Measurements from ENCODE around the gene FOXO1.
A peak's percentile ranks its signal among the peaks of the same experiment; 100 is the strongest.
"Not testable (repeated sequence)": the region's sequence is repeated elsewhere in the genome, so short reads cannot be mapped to it uniquely, and the experiment has no call there.

The FOXO1 gene

GRCh38 chr13:40666045-40666932 lies at the start of gene FOXO1:
TSS of gene FOXO1 (minus strand) at chr13:40666641. CDS start at chr13:40666212, 429 bp downstream.
- DNase-seq, result peak; percentile 71 to 97 (median 78)
- intact Hi-C loops (cut with DNase I), result loop anchor here (10.0 kb wide), 2 partner anchors 51 to 191 kb away; no protein-coding TSS in a partner anchor

GRCh38 chr13:40714433-40714832 lies 48.0 kb upstream of the FOXO1 start:
- not testable (repeated sequence) for DNase-seq

GRCh38 chr13:40706439-40706838 lies 40.0 kb upstream of the FOXO1 start:
- no peak for DNase-seq
- intact Hi-C loops (cut with DNase I), result no loop called here

More at GRCh38 chr13:40714433-40714832, 48.0 kb upstream of the FOXO1 start:
- intact Hi-C loops (cut with DNase I), result not testable (repeated sequence)

- intact Hi-C loops (cut with DNase I), result no loop called here
- no peak for DNase-seq
These were observed 31.3 kb upstream of the FOXO1 start for GRCh38 chr13:40697711-40698110.

GRCh38 chr13:40694426-40694825 lies 28.0 kb upstream of the FOXO1 start:
- intact Hi-C loops (cut with DNase I), result no loop called here
- DNase-seq, result no peak

GRCh38 chr13:40692946-40693345 lies 26.5 kb upstream of the FOXO1 start:
- intact Hi-C loops (cut with DNase I), result no loop called here
- DNase-seq, result no peak

GRCh38 chr13:40688781-40689180 lies 22.3 kb upstream of the FOXO1 start:
- DNase-seq, result no peak
- intact Hi-C loops (cut with DNase I), result no loop called here

GRCh38 chr13:40682449-40683240 lies 16.2 kb upstream of the FOXO1 start:
- DNase-seq, result no peak
- intact Hi-C loops (cut with DNase I), result loop anchor here (2.0 to 5.0 kb wide), 4 partner anchors 614 to 1000 kb away; no protein-coding TSS in a partner anchor

GRCh38 chr13:40681341-40682146 lies 15.1 kb upstream of the FOXO1 start:
- peak in 1 of 10 donors; percentile 22 for DNase-seq
- intact Hi-C loops (cut with DNase I), result loop anchor here (2.0 to 5.0 kb wide), 4 partner anchors 613 to 999 kb away; no protein-coding TSS in a partner anchor

GRCh38 chr13:40680659-40681323 lies 14.3 kb upstream of the FOXO1 start:
- intact Hi-C loops (cut with DNase I), result loop anchor here (5.0 kb wide), 3 partner anchors 738 to 998 kb away; no protein-coding TSS in a partner anchor
- DNase-seq, result peak in 1 of 10 donors; percentile 13

- DNase-seq, result no peak
- intact Hi-C loops (cut with DNase I), result no loop called here
These were observed 13.1 kb upstream of the FOXO1 start for GRCh38 chr13:40679480-40679985.

GRCh38 chr13:40677064-40677463 lies 10.6 kb upstream of the FOXO1 start:
- no peak for DNase-seq
- intact Hi-C loops (cut with DNase I), result no loop called here

GRCh38 chr13:40676007-40676406 lies 9.6 kb upstream of the FOXO1 start:
- intact Hi-C loops (cut with DNase I), result no loop called here

GRCh38 chr13:40673414-40673813 lies 7.0 kb upstream of the FOXO1 start:
- intact Hi-C loops (cut with DNase I), result no loop called here

More at GRCh38 chr13:40676007-40676406, 9.6 kb upstream of the FOXO1 start:
- no peak for DNase-seq

GRCh38 chr13:40672765-40673397 lies 6.4 kb upstream of the FOXO1 start:
- intact Hi-C loops (cut with DNase I), result no loop called here
- no peak for DNase-seq

More at GRCh38 chr13:40673414-40673813, 7.0 kb upstream of the FOXO1 start:
- DNase-seq, result no peak

- intact Hi-C loops (cut with DNase I), result no loop called here
- no peak for DNase-seq
These were observed 5.7 kb upstream of the FOXO1 start for GRCh38 chr13:40671956-40672764.

GRCh38 chr13:40670307-40670706 lies 3.9 kb upstream of the FOXO1 start:
- intact Hi-C loops (cut with DNase I), result no loop called here
- DNase-seq, result no peak

GRCh38 chr13:40668335-40668734 lies 1.9 kb upstream of the FOXO1 start:
- no peak for DNase-seq
- intact Hi-C loops (cut with DNase I), result loop anchor here (10.0 kb wide), 2 partner anchors 54 to 194 kb away; no protein-coding TSS in a partner anchor

Data from posterior cingulate gyrus (tissue), 11 donors.